Measurements from ENCODE around the gene KMO. TPM values are rescaled to one million over a fixed set of nuclear protein-coding genes. Genes with fewer than 3 reads are reported as not detected.

The KMO gene
- total and polyA plus RNA-seq, 2 of the 8 experiments (the other 6 are each of a cell fraction or from before 2014, with no cell fraction given), result not detected

GRCh38 chr1:241495741-241496140 lies 36.4 kb upstream of the KMO start:
- Histone ChIP-seq H3K27ac (ENCODE audit: low read depth, low read length) (no peak overlapping the region), H2AK5ac (ENCODE audit: low read depth, low read length) (no peak overlapping the region), H2BK120ac (replicated peaks; ENCODE audit: low read depth, low read length) (no peak overlapping the region), H4K5ac (ENCODE audit: insufficient read length, low read depth, low read length) (no peak overlapping the region), H4K91ac (replicated peaks; ENCODE audit: insufficient read length, low read length) (no peak overlapping the region), H4K8ac (ENCODE audit: extremely low read depth, insufficient read depth, low read length) (no peak overlapping the region), H3K36me3 (ENCODE audit: control insufficient read depth in 2 of 4, insufficient read depth in 4 of 4, low read length in 3 of 4) (peaks cover 0 to 25% (median 12%) of the 10 kb centered on the region in 4 experiments; a peak in 6 of 8 replicates), H2AFZ (ENCODE audit: low read length) (no peak overlapping the region), H2BK15ac (ENCODE audit: low read length) (no peak overlapping the region), H3K4me3 (ENCODE audit: extremely low read depth in 1 of 4, insufficient read depth in 2 of 4, low read depth in 3 of 4, low read length in 4 of 4) (no peak overlapping the region), H3K23me2 (ENCODE audit: low read depth, low read length) (no peaks in the 10 kb centered on the region), H2BK20ac (ENCODE audit: low read length) (no peak overlapping the region), H3K79me2 (ENCODE audit: control insufficient read depth in 1 of 2, insufficient read depth in 2 of 2, low read length in 2 of 2) (no peaks in the 10 kb centered on the region), H2BK12ac (ENCODE audit: low read depth, low read length) (no peak overlapping the region), H4K20me1 (replicated peaks in 1 of 2; ENCODE audit: control insufficient read depth in 1 of 2, insufficient read depth in 2 of 2, low read length in 2 of 2) (no peaks in the 10 kb centered on the region), H3K79me1 (ENCODE audit: low read depth, low read length) (no peaks in the 10 kb centered on the region), H3K9ac (replicated peaks in 1 of 4; ENCODE audit: extremely low read depth in 1 of 4, low read depth in 3 of 4, low read length in 3 of 4) (no peak overlapping the region), H3K27me3 (replicated peaks in 1 of 4; ENCODE audit: control insufficient read depth in 3 of 4, extremely low read depth in 1 of 4, insufficient read depth in 3 of 4, low read length in 3 of 4) (no peaks in the 10 kb centered on the region), H3K9me3 (ENCODE audit: insufficient read depth in 2 of 2, low read depth in 1 of 2, low read length in 1 of 2) (no peaks in the 10 kb centered on the region), H2BK5ac (ENCODE audit: low read depth, low read length) (no peak overlapping the region), H3K14ac (ENCODE audit: insufficient read length) (no peak overlapping the region), H3K56ac (replicated peaks; ENCODE audit: insufficient read length, low read depth, low read length) (no peak overlapping the region), H3K4ac (replicated peaks; ENCODE audit: insufficient read length, low read depth, low read length) (no peak overlapping the region), H3K4me1 (replicated peaks in 1 of 4; ENCODE audit: control insufficient read depth in 3 of 4, insufficient read depth in 4 of 4, low read length in 3 of 4) (no peaks in the 10 kb centered on the region), H3K18ac (ENCODE audit: extremely low read depth, low read length) (no peak overlapping the region), H3K23ac (ENCODE audit: insufficient read length) (no peak overlapping the region), H3K4me2 (ENCODE audit: insufficient read depth in 1 of 2, low read depth in 2 of 2, low read length in 2 of 2) (no peak overlapping the region)
- FAIRE-seq (no peak), DNase-seq (ENCODE audit: low read depth in 1 of 2, low spot score in 2 of 2) (no peak)
- ChIA-PET CTCF (ENCODE audit: partially characterized antibody) (interaction anchor here (1.4 kb wide), 1 partner anchor 10 kb away, joined by 5 read pairs; no protein-coding TSS in a partner anchor), POLR2A (ENCODE audit: partially characterized antibody) (interaction anchor here (1.3 kb wide), 1 partner anchor 284 kb away, joined by 3 read pairs; no protein-coding TSS in a partner anchor)
- 97% methylated on average over 5 of the region's 5 CpGs; no CpG with 5 or more reads in 1 of the 2 experiments for WGBS, 2 experiments (ENCODE audit: extremely low coverage in 1 of 2, insufficient coverage in 1 of 2, insufficient read length in 1 of 2, insufficient replicate concordance in 2 of 2, low coverage in 1 of 2, low lambda C conversion rate in 2 of 2, missing lambda C conversion rate in 1 of 2)
- TF ChIP-seq CTCF (IDR thresholded peaks at IDR 0.05; ENCODE audit: control extremely low read depth in 1 of 3, insufficient read depth in 1 of 3, low read depth in 1 of 3, low read length in 3 of 3), result no peak
- no peak for TF ChIP-seq ASH2L (IDR thresholded peaks at IDR 0.05; ENCODE audit: low read length)
- no peak for TF ChIP-seq POU5F1 (IDR thresholded peaks at IDR 0.05; ENCODE audit: low read depth, low read length)
- TF ChIP-seq RXRA (IDR thresholded peaks at IDR 0.05; ENCODE audit: insufficient read depth, low read depth, low read length), result no peak
- no peak for TF ChIP-seq SIN3A (conservative IDR thresholded peaks at IDR 0.05 in 1 of 2, IDR thresholded peaks at IDR 0.05 in 1 of 2; ENCODE audit: low read depth in 1 of 2, low read length in 2 of 2)
- TF ChIP-seq POLR2AphosphoS5 (IDR thresholded peaks at IDR 0.05; ENCODE audit: low read depth, low read length), result no peak
- no peak for TF ChIP-seq CHD1 (IDR thresholded peaks at IDR 0.05; ENCODE audit: low read depth, low read length)
- TF ChIP-seq SAP30 (IDR thresholded peaks at IDR 0.05; ENCODE audit: insufficient read depth, insufficient replicate concordance, low read length), result no peak
- TF ChIP-seq TCF12 (IDR thresholded peaks at IDR 0.05; ENCODE audit: low read depth, low read length), result no peak
- no peak for TF ChIP-seq JUND (IDR thresholded peaks at IDR 0.05; ENCODE audit: low read length)
- TF ChIP-seq TAF1 (IDR thresholded peaks at IDR 0.05; ENCODE audit: low read depth, low read length), result no peak
- TF ChIP-seq EGR1 (IDR thresholded peaks at IDR 0.05; ENCODE audit: borderline replicate concordance, low read depth, low read length), result no peak
